ENCODE data around the gene AJM1.
A peak's percentile ranks its signal among the peaks of the same experiment; 100 is the strongest.
"Not testable (repeated sequence)": the region's sequence is repeated elsewhere in the genome, so short reads cannot be mapped to it uniquely, and the experiment has no call there.

The AJM1 gene

DNA sequence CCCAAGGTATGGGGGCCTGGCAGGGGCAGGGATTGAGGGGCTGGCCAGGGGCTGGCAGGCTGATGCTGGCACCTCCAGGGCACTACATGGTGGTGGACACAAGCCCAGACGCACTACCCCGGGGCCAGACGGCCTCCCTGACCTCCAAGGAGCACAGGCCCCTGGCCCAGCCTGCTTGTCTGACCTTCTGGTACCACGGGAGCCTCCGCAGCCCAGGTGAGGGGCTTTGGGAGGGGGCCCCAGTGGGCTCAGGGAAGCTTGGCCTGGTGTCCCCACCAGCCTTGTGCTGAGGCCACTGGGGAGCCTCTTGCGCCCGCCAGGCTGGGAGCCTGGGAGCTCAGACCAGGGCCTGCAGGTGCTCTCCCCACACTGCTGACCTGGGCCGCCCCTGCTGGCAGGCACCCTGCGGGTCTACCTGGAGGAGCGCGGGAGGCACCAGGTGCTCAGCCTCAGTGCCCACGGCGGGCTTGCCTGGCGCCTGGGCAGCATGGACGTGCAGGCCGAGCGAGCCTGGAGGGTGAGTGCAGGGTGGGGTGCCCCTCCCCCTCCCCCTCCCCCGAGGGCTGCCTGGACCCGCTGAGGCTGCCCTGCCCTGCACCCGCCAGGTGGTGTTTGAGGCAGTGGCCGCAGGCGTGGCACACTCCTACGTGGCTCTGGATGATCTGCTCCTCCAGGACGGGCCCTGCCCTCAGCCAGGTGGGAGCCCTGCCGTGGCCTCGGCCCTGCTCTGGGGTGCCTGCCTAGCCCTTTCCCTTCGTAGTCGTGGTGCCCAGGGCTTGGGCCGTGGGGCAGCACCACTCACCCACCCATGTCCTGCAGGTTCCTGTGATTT lies 15.5 kb downstream of the AJM1 start:
- peak; percentile 55 for DNase-seq

GRCh38 chr9:136858452-136858843 lies 16.2 kb downstream of the AJM1 start:
- no peak for DNase-seq

GRCh38 chr9:136858844-136859757 lies 16.8 kb downstream of the AJM1 start:
- DNase-seq = no peak

GRCh38 chr9:136860529-136860928 lies 18.3 kb downstream of the AJM1 start:
- DNase-seq = no peak

DNA sequence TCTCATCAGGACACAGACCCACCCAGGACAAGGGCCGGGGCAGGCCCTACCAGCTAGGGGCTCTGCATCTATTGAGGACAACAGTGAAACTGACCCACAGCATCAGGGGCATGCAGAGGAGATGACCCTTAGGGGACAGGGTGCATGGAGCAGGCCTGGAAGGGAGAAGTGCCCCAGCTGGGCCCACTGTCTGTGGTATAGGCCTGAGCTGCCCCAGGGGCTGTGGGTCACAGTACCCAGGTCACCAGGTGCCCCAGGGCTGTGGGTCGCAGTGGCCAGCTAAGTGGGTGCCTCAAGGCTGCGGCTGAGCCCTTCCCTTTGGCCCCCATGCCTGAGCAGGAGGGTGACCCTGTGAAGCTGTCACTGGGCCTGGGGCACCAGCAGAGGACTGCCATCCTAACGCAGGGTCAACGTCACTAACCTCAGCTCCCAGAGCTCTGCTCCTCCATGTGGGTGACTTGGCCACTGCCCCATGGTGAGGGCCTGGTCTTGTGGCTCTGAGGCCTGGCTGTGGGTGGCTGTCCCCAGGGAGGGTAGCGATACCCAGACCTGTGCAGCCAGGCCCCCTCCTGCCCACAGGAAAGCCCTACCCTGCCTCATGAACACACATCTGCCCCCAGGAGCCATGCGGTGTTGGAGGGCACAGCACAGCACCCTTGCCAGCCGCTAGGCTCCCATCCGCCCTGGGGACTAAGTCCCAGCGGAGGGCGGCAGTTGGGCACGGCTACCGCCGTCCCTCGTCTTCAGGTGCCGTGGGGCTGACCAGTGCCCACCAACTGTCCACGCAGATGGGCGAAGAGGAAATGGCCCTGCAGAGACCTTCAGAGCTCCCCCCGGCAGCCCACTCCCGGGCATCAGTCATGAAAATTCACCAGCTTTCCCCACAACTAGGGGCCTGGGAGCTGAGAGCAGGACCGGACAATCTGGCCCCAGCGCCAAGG lies 18.9 kb downstream of the AJM1 start:
- no peak for DNase-seq

DNA sequence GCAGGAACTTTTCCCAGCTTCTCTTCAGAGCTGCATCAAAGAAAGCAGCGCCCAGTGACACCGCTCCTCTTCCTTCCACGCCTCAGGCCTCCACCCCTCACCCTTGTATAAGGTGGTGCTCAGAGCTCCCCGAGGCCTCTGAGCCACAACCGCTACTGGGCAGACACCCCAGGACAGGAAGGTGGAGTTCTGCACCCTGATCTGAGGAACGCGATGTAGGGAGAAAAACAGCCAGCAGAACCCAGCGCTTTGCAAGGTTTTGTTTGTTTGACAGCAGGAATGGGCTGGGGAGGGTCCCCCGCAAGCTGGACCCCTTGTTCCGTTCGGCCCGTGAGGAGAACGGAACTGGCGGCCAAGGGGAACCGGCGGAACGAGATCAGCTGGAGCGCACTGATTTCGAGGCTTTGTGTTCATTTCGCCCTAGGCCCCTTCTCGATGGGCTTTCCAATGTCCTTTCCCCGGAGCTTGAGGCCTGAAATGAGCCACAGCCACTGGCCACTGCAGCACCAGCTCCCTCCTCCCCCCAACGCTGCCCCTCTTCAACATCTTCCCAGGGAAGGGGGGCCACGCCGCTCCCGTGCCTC lies 19.7 kb downstream of the AJM1 start:
- DNase-seq = no peak

- no peak for DNase-seq
These were observed 20.8 kb downstream of the AJM1 start for GRCh38 chr9:136862849-136863622.

GRCh38 chr9:136863623-136864273 lies 21.5 kb downstream of the AJM1 start:
- DNase-seq = no peak

GRCh38 chr9:136865041-136865767 lies 22.9 kb downstream of the AJM1 start:
- no peak for DNase-seq

- no peak for DNase-seq
These were observed 23.5 kb downstream of the AJM1 start for GRCh38 chr9:136865768-136866103.

- not testable (repeated sequence) for DNase-seq
These were observed 24.7 kb downstream of the AJM1 start for GRCh38 chr9:136866898-136867421.

DNA sequence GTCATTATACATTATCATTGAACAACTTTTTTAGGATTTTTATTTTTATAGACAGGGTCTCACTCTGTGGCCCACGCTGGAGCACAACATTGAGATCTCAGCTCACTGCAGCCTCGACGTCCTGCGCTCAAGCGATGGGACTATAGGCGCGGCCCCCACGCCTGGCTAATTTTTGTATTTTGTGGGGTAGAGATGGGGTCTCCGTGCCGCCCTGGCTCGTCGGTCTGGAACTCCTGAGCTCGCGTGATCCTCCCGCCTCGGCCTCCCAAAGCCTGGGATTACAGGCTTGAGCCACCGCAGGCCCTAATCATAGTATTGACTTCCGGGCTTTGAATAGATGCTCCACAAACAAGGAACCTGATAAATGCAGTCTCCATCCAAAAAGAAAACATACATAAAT lies 25.2 kb downstream of the AJM1 start:
- no peak for DNase-seq

GRCh38 chr9:136867917-136868316 lies 25.6 kb downstream of the AJM1 start:
- DNase-seq = no peak

DNA sequence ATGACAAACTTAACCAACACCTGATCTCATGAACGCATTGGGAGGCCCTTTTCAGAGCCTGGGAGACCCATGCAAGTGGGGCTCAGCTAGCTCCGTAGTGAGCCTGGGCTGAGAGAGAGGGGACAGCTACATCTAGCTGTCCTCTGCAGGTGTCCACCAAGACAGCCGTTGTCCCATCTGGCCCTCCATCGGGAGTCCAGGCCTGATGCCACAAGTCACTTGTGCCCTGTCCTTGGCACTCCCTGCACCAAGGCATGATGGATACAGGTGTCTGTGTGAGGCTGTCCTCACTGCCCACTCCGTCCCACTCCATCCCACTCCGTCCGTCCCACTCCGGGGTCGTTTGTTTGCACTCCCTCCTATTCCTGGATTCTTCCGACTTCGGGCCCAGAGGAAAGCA lies 26.4 kb downstream of the AJM1 start:
- no peak for DNase-seq

- DNase-seq = not testable (repeated sequence)
These were observed 27.3 kb downstream of the AJM1 start for GRCh38 chr9:136869611-136870010.

GRCh38 chr9:136875155-136875554 lies 32.9 kb downstream of the AJM1 start:
- DNase-seq = no peak

DNA sequence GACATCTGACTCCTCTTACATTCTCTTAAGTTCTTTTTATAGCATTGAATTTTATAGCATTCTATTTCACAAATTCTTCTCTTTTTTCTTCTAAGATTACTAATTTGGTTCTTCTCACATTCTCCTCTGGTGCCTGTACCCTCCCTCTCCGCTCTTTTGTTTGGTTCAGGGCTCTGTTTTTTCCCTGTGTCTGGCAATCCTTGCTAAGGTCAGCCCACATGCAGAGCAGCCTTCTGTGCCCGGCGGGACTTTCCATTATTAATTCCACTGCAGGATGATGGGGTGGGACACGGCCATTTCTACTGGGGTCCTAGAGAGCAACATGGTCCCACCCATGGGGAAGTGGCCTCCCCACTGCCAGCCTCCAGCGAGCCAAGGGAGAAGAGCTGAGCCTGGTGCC lies 34.2 kb downstream of the AJM1 start:
- no peak for DNase-seq

GRCh38 chr9:136880651-136881050 lies 38.4 kb downstream of the AJM1 start:
- DNase-seq = no peak

GRCh38 chr9:136881691-136882108 lies 39.4 kb downstream of the AJM1 start:
- DNase-seq = peak; percentile 82

All from activated CD8-positive, alpha-beta memory T cell treated with anti-CD3 and anti-CD28 coated beads, Interleukin-2, amount 50 U/mL, for 48 hours (primary cell).